Kidney capillary endothelial cell (primary cell): Measurements from ENCODE around the gene TBX21.

Experiments used
- DNase-seq: peaks from one replicate; pipeline ENCODE4 v3.0.0-alpha.2; 2018; ENCODE audit warnings: low spot score

TBX21 gene

GRCh38 chr17:47714773-47715396 lies 18.2 kb upstream of the TBX21 start:
- no peak for DNase-seq

- DNase-seq, result no peak
Measured at GRCh38 chr17:47715669-47716325, 17.2 kb upstream of the TBX21 start.

GRCh38 chr17:47716375-47716774 lies 16.7 kb upstream of the TBX21 start:
- DNase-seq, result no peak

GRCh38 chr17:47717261-47717697 lies 15.8 kb upstream of the TBX21 start:
- DNase-seq, result no peak

GRCh38 chr17:47717979-47718621 lies 14.9 kb upstream of the TBX21 start:
- no peak for DNase-seq

- DNase-seq, result no peak
Measured at GRCh38 chr17:47718634-47719405, 14.2 kb upstream of the TBX21 start.

- DNase-seq, result no peak
Measured at GRCh38 chr17:47719411-47720152, 13.5 kb upstream of the TBX21 start.

- DNase-seq, result no peak
Measured at GRCh38 chr17:47720196-47720595, 12.8 kb upstream of the TBX21 start.

GRCh38 chr17:47720754-47721533 lies 12.1 kb upstream of the TBX21 start:
- no peak for DNase-seq

DNA sequence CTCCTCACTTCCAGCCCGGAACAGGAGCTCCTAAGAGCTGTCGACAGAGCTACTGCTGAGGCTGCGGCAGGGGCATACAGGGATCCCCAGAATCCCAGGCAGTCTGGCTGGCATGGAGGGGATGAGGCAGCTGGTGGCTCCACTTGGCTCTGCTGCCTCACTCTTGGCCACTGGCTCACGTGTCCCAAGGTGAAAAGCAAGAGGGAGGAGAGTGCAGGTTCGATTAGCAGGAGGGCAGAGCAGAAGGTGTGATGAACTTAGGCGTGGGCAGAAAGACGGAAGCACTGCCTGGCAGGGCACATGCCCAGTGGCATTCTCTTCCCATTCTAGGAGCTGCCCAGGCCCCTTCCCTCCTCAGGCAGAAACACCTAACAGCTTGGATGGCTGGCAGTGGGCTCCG lies 11.3 kb upstream of the TBX21 start:
- DNase-seq, result no peak

- no peak for DNase-seq
Measured at GRCh38 chr17:47724705-47725104, 8.3 kb upstream of the TBX21 start.

- DNase-seq, result no peak
Measured at GRCh38 chr17:47725446-47726111, 7.5 kb upstream of the TBX21 start.

DNA sequence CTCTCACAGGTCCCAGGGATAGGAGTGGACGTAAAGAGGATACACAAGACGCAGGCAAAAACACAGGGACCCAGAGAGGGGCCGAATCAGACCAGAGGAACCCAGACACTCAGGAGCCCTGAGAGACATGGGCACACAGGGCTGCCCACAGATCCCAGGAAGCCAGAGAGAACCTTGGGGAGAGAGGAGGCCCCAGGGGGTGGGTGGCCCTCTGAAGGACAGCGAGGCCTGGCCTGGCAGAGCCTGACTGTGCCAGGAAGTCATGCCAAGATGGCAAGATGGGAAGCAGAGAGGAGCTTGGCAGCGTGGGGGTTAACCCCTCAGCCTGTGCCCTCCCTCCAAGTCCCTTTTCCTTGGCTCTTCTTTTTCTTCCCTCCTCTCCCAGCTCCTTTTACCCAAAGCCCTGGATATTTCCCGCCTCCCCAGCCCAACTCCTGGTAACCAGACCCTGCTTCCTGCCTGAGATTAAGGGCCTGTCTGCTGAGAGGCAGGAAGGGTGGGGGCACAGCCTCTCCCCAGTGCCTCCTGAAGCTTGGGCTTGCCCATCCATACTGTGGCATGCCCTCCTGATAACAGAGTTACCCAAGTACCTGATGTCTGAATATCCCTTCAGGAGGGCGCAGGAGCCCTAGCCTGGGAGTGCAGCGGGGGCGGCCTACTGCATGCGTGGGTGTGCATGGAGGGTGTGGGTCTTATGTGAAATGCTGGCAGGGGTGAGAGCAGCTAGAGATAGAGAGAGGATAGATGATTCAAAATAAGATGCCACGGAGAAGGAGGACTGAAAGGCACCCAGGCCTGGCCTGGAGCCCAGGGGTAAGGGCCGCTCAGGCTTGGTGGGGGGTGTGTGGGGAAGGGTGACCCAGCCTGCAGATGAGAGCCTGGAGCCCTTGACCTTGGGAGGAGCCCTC lies 6.0 kb upstream of the TBX21 start:
- DNase-seq, result no peak

- DNase-seq, result no peak
Measured at GRCh38 chr17:47727704-47728036, 5.4 kb upstream of the TBX21 start.

DNA sequence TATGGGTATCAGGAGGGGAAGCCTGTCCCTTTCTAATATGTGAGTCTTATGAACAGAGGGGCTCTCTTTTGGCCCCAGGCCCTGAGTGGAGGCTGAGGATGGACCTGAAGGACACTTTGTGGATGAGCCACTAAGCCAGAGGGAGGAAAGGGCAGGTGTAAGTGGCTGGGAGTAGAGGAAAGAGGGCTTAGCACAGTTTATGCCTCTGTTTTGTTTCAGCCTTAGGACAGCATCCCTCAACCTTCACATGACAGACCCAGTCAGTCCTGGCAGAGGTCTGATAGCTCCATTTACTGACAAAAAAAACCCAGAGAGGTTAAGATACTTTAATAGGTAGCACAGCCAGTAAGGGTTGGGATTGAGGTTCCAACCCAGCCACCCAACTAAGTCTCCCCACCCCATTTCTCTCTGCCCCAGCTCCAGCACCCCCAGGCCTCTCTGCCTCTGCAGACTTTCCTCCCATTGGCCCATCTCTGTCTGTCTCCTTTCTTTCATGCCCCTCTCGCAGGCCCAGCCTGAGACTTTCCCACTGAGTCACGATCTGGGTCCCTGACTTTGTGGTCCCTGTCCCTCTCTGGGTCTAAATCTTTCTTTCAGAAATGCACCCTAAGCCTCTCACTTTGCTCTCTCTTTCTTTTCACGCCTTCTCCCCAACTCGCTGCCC lies 4.7 kb upstream of the TBX21 start:
- no peak for DNase-seq

DNA sequence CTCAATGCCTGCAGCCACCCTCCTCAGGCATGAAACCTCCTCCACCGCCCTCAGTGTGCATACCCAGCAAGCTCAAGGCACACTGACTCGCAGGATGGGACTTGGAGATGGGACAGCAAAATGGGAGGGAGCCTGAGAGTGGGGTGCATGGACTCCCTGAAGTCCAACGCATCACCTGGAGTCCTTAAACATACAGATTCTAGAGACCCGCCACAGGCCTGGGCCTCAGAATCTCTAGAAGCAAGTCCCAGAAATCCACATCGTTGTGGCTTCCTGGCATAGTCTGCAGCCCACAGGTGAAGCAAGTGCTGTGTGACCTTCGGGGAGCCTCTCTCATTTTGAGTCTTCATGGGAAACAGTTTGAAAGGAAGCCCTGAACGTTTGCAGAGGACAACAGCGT lies 3.6 kb upstream of the TBX21 start:
- no peak for DNase-seq

DNA sequence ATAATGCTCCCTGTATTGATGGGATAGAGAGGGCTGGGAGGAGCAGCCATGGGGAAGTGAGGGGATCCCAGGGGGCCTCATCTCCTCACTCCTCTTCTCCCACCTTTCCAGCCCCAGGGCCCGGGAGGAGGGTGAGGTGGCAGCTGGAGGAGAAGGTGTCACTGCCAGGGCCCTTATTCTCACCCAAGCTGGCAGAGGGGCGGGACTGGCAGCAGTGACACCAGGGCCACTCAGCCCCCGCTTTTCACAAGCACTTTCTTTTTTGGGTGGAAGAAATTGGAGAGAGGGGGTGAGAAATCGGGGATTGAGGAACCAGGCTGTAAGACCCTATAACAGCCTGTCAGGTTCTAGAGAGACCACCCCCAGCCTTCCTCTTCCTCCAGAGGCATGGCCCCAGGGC lies 2.4 kb upstream of the TBX21 start:
- no peak for DNase-seq

DNA sequence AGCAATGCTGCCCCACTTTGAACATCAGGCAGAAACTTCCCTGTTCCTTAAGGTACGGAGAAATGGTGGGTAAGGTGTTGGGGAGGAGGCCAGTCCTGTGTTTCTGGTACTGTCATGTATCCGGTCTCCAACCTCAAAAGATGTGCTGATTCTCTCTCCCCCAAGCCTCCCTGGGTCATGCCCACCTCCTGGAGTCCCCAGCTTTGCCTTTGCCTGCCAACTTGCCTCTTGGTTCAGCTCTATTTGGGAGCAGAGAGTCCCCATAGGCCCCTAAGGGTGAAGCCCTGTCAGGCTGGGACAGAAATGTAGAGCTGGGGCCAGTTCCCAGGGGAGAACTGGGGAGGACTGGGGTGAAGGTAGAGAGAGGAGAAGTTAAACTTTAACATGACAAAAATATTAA lies 1.6 kb upstream of the TBX21 start:
- no peak for DNase-seq

GRCh38 chr17:47732399-47733046 lies 513 bp upstream of the TBX21 start:
- DNase-seq, result no peak
